Ishikawa (cell line): ENCODE data around the gene TBK1.

ENCODE experiments used
- CEBPB ChIP-seq: IDR thresholded peaks from 2 replicates; pipeline ENCODE4 v1.6.1; 2012
- CREB1 ChIP-seq: IDR thresholded peaks from 2 replicates; pipeline ENCODE4 v1.6.1; 2012; ENCODE audit warnings: low read depth
- EGR1 ChIP-seq: IDR thresholded peaks from 2 replicates; pipeline ENCODE4 v1.6.1; 2012
- EP300 ChIP-seq: IDR thresholded peaks from 2 replicates; pipeline ENCODE4 v1.6.1; 2012; ENCODE audit warnings: borderline replicate concordance
- FOXM1 ChIP-seq: IDR thresholded peaks from 2 replicates; pipeline ENCODE4 v1.6.1; 2012; ENCODE audit warnings: low read depth, borderline replicate concordance
- NFIC ChIP-seq: IDR thresholded peaks from 2 replicates; pipeline ENCODE4 v1.6.1; 2012
- RAD21 ChIP-seq: IDR thresholded peaks from 2 replicates; pipeline ENCODE4 v1.6.1; 2012; ENCODE audit warnings: low read depth
- TAF1 ChIP-seq: IDR thresholded peaks from 2 replicates; pipeline ENCODE4 v1.6.1; 2012; ENCODE audit warnings: low read depth, mild to moderate bottlenecking
- TCF12 ChIP-seq: IDR thresholded peaks from 2 replicates; pipeline ENCODE4 v1.6.1; 2012; ENCODE audit warnings: low read depth
- TEAD4 ChIP-seq: IDR thresholded peaks from 2 replicates; pipeline ENCODE4 v1.6.1; 2012
- YY1 ChIP-seq: IDR thresholded peaks from 2 replicates; pipeline ENCODE4 v1.6.1; 2012; ENCODE audit warnings: low read depth
- TF ChIP-seq, protein P1 (sequence below): IDR thresholded peaks from 2 replicates; pipeline ENCODE4 v1.6.1; 2012; ENCODE audit warnings: low read depth, mild to moderate bottlenecking
- TF ChIP-seq, protein P2 (sequence below): IDR thresholded peaks from 2 replicates; pipeline ENCODE4 v1.6.1; 2012

DNA sequence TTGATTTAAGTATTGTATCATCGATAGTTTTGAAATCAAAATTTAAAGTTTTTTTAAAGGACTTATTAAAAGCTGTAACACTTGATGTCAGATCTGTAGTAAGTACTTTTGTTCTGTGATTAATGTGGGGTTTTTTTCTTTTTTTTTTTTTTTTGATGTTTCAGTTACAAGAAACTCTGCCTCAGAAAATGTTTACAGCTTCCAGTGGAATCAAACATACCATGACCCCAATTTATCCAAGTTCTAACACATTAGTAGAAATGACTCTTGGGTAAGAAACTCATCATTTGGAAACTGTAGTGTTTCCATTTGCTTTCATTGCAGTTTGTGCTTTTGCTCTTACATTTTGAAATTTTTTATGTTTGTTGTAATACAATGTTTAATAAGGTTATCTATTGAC lies 45.6 kb downstream of the TBK1 start:
- TF ChIP-seq TEAD4 = no peak
- TF ChIP-seq EP300 = no peak
- TF ChIP-seq CEBPB = no peak
- no peak for TF ChIP-seq RAD21
- TF ChIP-seq FOXM1 = no peak
- TF ChIP-seq, protein P1, sequence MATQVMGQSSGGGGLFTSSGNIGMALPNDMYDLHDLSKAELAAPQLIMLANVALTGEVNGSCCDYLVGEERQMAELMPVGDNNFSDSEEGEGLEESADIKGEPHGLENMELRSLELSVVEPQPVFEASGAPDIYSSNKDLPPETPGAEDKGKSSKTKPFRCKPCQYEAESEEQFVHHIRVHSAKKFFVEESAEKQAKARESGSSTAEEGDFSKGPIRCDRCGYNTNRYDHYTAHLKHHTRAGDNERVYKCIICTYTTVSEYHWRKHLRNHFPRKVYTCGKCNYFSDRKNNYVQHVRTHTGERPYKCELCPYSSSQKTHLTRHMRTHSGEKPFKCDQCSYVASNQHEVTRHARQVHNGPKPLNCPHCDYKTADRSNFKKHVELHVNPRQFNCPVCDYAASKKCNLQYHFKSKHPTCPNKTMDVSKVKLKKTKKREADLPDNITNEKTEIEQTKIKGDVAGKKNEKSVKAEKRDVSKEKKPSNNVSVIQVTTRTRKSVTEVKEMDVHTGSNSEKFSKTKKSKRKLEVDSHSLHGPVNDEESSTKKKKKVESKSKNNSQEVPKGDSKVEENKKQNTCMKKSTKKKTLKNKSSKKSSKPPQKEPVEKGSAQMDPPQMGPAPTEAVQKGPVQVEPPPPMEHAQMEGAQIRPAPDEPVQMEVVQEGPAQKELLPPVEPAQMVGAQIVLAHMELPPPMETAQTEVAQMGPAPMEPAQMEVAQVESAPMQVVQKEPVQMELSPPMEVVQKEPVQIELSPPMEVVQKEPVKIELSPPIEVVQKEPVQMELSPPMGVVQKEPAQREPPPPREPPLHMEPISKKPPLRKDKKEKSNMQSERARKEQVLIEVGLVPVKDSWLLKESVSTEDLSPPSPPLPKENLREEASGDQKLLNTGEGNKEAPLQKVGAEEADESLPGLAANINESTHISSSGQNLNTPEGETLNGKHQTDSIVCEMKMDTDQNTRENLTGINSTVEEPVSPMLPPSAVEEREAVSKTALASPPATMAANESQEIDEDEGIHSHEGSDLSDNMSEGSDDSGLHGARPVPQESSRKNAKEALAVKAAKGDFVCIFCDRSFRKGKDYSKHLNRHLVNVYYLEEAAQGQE = no peak
- no peak for TF ChIP-seq CREB1
- no peak for TF ChIP-seq TAF1
- no peak for TF ChIP-seq EGR1
- TF ChIP-seq, protein P2, sequence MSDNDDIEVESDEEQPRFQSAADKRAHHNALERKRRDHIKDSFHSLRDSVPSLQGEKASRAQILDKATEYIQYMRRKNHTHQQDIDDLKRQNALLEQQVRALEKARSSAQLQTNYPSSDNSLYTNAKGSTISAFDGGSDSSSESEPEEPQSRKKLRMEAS = no peak
- no peak for TF ChIP-seq YY1
- no peak for TF ChIP-seq TCF12
- no peak for TF ChIP-seq NFIC
